ENCODE measurements around the gene EHHADH.
"Not testable (repeated sequence)": the region's sequence is repeated elsewhere in the genome, so short reads cannot be mapped to it uniquely, and the experiment has no call there.

The EHHADH gene

GRCh38 chr3:185253645-185254410 is at the start of gene EHHADH:
TSS of gene EHHADH (minus strand) at chr3:185254049. CDS start at chr3:185254022, 27 bp downstream.
- Histone ChIP-seq H3K9ac (ENCODE audit: low read depth, low read length) (peak within 1 kb of the TSS; percentile 71; the same call in 1 of the 2 replicates), H3K4me1 (ENCODE audit: insufficient read depth, low read length) (no peaks in the 10 kb centered on the region), H3K36me3 (ENCODE audit: insufficient read depth, low read length) (no peaks in the 10 kb centered on the region), H3K9me3 (ENCODE audit: control insufficient read depth, insufficient read depth, low read length) (no peaks in the 10 kb centered on the region)

- not testable (repeated sequence) for H3K9me3 ChIP-seq (ENCODE audit: control insufficient read depth, insufficient read depth, low read length); H3K36me3 ChIP-seq (ENCODE audit: insufficient read depth, low read length); H3K9ac ChIP-seq (ENCODE audit: low read depth, low read length); H3K4me1 ChIP-seq (ENCODE audit: insufficient read depth, low read length)
Measured at GRCh38 chr3:185299918-185300426, 46.1 kb upstream of the EHHADH start.

GRCh38 chr3:185297867-185298266 is 44.0 kb upstream of the EHHADH start:
- Histone ChIP-seq H3K4me1 (ENCODE audit: insufficient read depth, low read length) (no peaks in the 10 kb centered on the region), H3K36me3 (ENCODE audit: insufficient read depth, low read length) (no peaks in the 10 kb centered on the region), H3K9ac (ENCODE audit: low read depth, low read length) (no peak overlapping the region), H3K9me3 (ENCODE audit: control insufficient read depth, insufficient read depth, low read length) (no peaks in the 10 kb centered on the region)

GRCh38 chr3:185292238-185292637 is 38.4 kb upstream of the EHHADH start:
- no peaks in the 10 kb centered on the region for H3K4me1 ChIP-seq (ENCODE audit: insufficient read depth, low read length)

GRCh38 chr3:185290266-185290665 is 36.4 kb upstream of the EHHADH start:
- Histone ChIP-seq H3K4me1 (ENCODE audit: insufficient read depth, low read length) (no peaks in the 10 kb centered on the region), H3K9ac (ENCODE audit: low read depth, low read length) (no peak overlapping the region), H3K9me3 (ENCODE audit: control insufficient read depth, insufficient read depth, low read length) (no peaks in the 10 kb centered on the region), H3K36me3 (ENCODE audit: insufficient read depth, low read length) (no peaks in the 10 kb centered on the region; the same call in 1 of the 2 replicates)

More at GRCh38 chr3:185292238-185292637, 38.4 kb upstream of the EHHADH start:
- Histone ChIP-seq H3K9me3 (ENCODE audit: control insufficient read depth, insufficient read depth, low read length) (no peaks in the 10 kb centered on the region), H3K36me3 (ENCODE audit: insufficient read depth, low read length) (no peaks in the 10 kb centered on the region; the same call in 1 of the 2 replicates), H3K9ac (ENCODE audit: low read depth, low read length) (no peak overlapping the region)

GRCh38 chr3:185283374-185283935 is 29.6 kb upstream of the EHHADH start:
- H3K9ac ChIP-seq (ENCODE audit: low read depth, low read length), result peak overlapping the region; percentile 73
- H3K4me1 ChIP-seq (ENCODE audit: insufficient read depth, low read length), result peaks cover 7% of the 10 kb centered on the region; the same call in 1 of the 2 replicates
- H3K36me3 ChIP-seq (ENCODE audit: insufficient read depth, low read length), result no peaks in the 10 kb centered on the region
- H3K9me3 ChIP-seq (ENCODE audit: control insufficient read depth, insufficient read depth, low read length), result no peaks in the 10 kb centered on the region

GRCh38 chr3:185282696-185283373 is 29.0 kb upstream of the EHHADH start:
- H3K9me3 ChIP-seq (ENCODE audit: control insufficient read depth, insufficient read depth, low read length), result no peaks in the 10 kb centered on the region
- peak overlapping the region; percentile 73 for H3K9ac ChIP-seq (ENCODE audit: low read depth, low read length)
- H3K36me3 ChIP-seq (ENCODE audit: insufficient read depth, low read length), result no peaks in the 10 kb centered on the region
- peaks cover 7% of the 10 kb centered on the region; the same call in 1 of the 2 replicates for H3K4me1 ChIP-seq (ENCODE audit: insufficient read depth, low read length)

- H3K4me1 ChIP-seq (ENCODE audit: insufficient read depth, low read length), result peaks cover 7% of the 10 kb centered on the region; the same call in 1 of the 2 replicates
- H3K9ac ChIP-seq (ENCODE audit: low read depth, low read length), result no peak overlapping the region
- no peaks in the 10 kb centered on the region for H3K9me3 ChIP-seq (ENCODE audit: control insufficient read depth, insufficient read depth, low read length)
- no peaks in the 10 kb centered on the region for H3K36me3 ChIP-seq (ENCODE audit: insufficient read depth, low read length)
Measured at GRCh38 chr3:185280572-185281365, 26.9 kb upstream of the EHHADH start.

- H3K9ac ChIP-seq (ENCODE audit: low read depth, low read length), result no peak overlapping the region
- no peaks in the 10 kb centered on the region for H3K36me3 ChIP-seq (ENCODE audit: insufficient read depth, low read length)
- no peaks in the 10 kb centered on the region for H3K9me3 ChIP-seq (ENCODE audit: control insufficient read depth, insufficient read depth, low read length)
- H3K4me1 ChIP-seq (ENCODE audit: insufficient read depth, low read length), result peaks cover 7% of the 10 kb centered on the region; the same call in 1 of the 2 replicates
Measured at GRCh38 chr3:185279587-185280138, 25.8 kb upstream of the EHHADH start.

- Histone ChIP-seq H3K9ac (ENCODE audit: low read depth, low read length) (no peak overlapping the region), H3K4me1 (ENCODE audit: insufficient read depth, low read length) (no peaks in the 10 kb centered on the region), H3K36me3 (ENCODE audit: insufficient read depth, low read length) (no peaks in the 10 kb centered on the region), H3K9me3 (ENCODE audit: control insufficient read depth, insufficient read depth, low read length) (no peaks in the 10 kb centered on the region)
Measured at GRCh38 chr3:185276415-185276814, 22.6 kb upstream of the EHHADH start.

- Histone ChIP-seq H3K36me3 (ENCODE audit: insufficient read depth, low read length) (no peaks in the 10 kb centered on the region), H3K4me1 (ENCODE audit: insufficient read depth, low read length) (no peaks in the 10 kb centered on the region; the same call in 1 of the 2 replicates), H3K9ac (ENCODE audit: low read depth, low read length) (no peak overlapping the region)
Measured at GRCh38 chr3:185272033-185272432, 18.2 kb upstream of the EHHADH start.

GRCh38 chr3:185270956-185271332 is 17.1 kb upstream of the EHHADH start:
- H3K9ac ChIP-seq (ENCODE audit: low read depth, low read length), result no peak overlapping the region
- no peaks in the 10 kb centered on the region for H3K36me3 ChIP-seq (ENCODE audit: insufficient read depth, low read length)
- H3K4me1 ChIP-seq (ENCODE audit: insufficient read depth, low read length), result no peaks in the 10 kb centered on the region; the same call in 1 of the 2 replicates
- H3K9me3 ChIP-seq (ENCODE audit: control insufficient read depth, insufficient read depth, low read length), result no peaks in the 10 kb centered on the region

More at GRCh38 chr3:185272033-185272432, 18.2 kb upstream of the EHHADH start:
- no peaks in the 10 kb centered on the region for H3K9me3 ChIP-seq (ENCODE audit: control insufficient read depth, insufficient read depth, low read length)

- Histone ChIP-seq H3K36me3 (ENCODE audit: insufficient read depth, low read length) (no peaks in the 10 kb centered on the region), H3K9ac (ENCODE audit: low read depth, low read length) (no peak overlapping the region), H3K9me3 (ENCODE audit: control insufficient read depth, insufficient read depth, low read length) (no peaks in the 10 kb centered on the region), H3K4me1 (ENCODE audit: insufficient read depth, low read length) (no peaks in the 10 kb centered on the region; the same call in 1 of the 2 replicates)
Measured at GRCh38 chr3:185270262-185270955, 16.6 kb upstream of the EHHADH start.
